D341Med (cell line): ENCODE data around the gene C3orf85.

Experiments used
- DNase-seq: peaks from one replicate; pipeline ENCODE4 v3.0.0; 2012; ENCODE audit warnings: low spot score

C3orf85 gene

GRCh38 chr3:109152320-109152719, 15.8 kb downstream of the C3orf85 start:
- no peak for DNase-seq

- DNase-seq, result no peak
Observed at GRCh38 chr3:109154979-109155378, 18.5 kb downstream of the C3orf85 start.

GRCh38 chr3:109155828-109156227, 19.3 kb downstream of the C3orf85 start:
- DNase-seq, result no peak

- DNase-seq, result no peak
Observed at GRCh38 chr3:109161487-109162123, 25.1 kb downstream of the C3orf85 start.

GRCh38 chr3:109165905-109166304, 29.4 kb downstream of the C3orf85 start:
- DNase-seq, result no peak

- no peak for DNase-seq
Observed at GRCh38 chr3:109171479-109171878, 35.0 kb downstream of the C3orf85 start.

GRCh38 chr3:109175411-109175810, 38.9 kb downstream of the C3orf85 start:
- DNase-seq, result no peak

GRCh38 chr3:109176726-109177125, 40.2 kb downstream of the C3orf85 start:
- DNase-seq, result no peak

GRCh38 chr3:109177908-109178307, 41.4 kb downstream of the C3orf85 start:
- no peak for DNase-seq

GRCh38 chr3:109178708-109179107, 42.2 kb downstream of the C3orf85 start:
- no peak for DNase-seq

GRCh38 chr3:109184726-109185125, 48.2 kb downstream of the C3orf85 start:
- no peak for DNase-seq

- no peak for DNase-seq
Observed at GRCh38 chr3:109187390-109187789, 50.9 kb downstream of the C3orf85 start.

- DNase-seq, result peak; percentile 50
Observed at GRCh38 chr3:109188741-109189140, 52.2 kb downstream of the C3orf85 start.

GRCh38 chr3:109191421-109191820, 54.9 kb downstream of the C3orf85 start:
- no peak for DNase-seq

- no peak for DNase-seq
Observed at GRCh38 chr3:109195815-109196214, 59.3 kb downstream of the C3orf85 start.
